Measurements from ENCODE around the gene ELN.
"Not testable (repeated sequence)": the region's sequence is repeated elsewhere in the genome, so short reads cannot be mapped to it uniquely, and the experiment has no call there.

The ELN gene

DNA sequence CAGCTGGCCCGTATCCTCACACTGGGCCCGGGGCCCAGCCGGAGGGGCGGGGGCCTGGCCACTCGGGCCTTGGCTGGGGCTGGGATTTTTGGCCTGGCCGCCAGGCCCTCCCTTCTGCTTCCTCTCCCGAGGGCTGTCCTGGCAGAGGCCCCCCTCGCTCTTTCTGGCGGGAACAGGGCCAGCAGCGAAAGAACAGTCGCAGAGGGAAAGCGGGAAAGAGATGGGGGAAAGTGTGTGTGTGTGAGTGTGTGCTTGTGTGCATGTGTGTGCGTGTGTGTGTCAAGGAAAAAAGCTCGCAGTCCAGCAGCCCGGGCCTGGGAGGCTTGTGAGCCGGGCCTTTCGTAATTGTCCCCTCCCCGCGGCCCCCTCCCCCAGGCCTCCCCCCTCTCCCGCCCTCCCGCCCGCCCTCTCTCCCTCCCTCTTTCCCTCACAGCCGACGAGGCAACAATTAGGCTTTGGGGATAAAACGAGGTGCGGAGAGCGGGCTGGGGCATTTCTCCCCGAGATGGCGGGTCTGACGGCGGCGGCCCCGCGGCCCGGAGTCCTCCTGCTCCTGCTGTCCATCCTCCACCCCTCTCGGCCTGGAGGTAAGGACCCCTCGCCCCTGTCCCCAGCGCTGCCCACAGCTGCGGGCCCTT lies at the start of gene ELN:
Gene ELN, plus strand, starts transcription at position 491 of the 638 bp plus-strand sequence. Its CDS starts 15 bp downstream, at position 506.
- DNase-seq: no peak

DNA sequence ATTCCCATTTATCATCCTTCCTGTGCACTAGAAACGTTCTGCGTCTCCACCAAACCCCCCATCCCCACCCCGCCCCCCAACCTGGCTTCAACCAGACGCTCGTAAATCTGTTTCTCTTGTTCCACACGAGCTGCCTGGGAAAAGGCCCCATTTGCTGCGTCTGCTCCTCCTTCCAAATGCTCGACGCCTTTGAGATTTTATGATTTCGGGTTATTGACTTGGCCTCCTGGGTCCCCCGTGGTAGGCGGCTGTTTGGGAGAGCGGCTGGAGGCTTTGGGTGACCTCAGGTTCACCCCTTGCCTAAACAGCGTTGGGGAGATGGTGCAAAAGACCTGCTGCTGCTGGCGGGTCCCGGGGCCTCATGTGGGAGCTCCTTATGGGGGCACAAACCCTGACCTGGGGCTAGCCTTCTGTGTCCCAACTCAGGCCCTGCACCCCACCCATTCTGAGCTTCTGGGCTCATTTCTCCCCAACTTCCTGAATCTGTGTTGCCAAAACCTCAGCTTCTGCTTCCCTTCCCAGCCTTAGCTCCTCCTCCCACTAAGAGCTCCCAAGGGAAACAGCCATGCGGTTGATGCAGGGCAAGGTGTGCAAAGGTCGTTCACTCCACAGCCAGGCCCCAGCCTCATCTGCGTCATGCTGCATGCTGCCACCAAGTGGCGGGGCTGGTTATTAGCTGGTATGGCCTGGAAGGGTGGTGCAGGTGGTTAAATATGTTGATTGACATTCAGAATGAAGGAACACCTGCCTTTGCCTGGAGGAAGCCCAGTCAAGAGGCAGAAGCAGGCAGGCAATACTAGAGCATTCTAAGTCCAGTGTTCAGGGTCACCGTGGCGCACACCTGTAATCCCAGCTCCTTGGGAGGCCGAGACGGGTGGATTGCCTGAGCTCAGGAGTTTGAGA lies 49.1 kb upstream of the ELN start:
- DNase-seq: no peak

DNA sequence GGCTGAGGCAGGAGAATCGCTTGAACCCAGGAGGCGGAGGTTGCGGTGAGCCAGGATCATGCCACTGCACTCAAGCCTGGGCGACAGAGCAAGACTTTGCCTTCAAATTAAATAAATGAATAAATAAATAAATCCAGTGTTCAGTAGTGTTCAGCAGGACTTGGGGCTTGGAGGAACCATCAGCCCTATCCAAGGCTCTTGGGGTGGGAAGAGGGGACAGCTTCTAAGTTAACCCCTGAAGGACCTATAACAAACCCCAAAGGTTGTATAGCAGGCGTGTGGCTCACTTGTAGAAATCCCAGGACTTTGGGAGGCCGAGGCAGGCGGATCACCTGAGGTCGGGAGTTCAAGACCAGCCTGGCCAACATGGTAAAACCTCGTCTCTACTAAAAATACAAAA lies 48.3 kb upstream of the ELN start:
- not testable (repeated sequence) for DNase-seq

DNA sequence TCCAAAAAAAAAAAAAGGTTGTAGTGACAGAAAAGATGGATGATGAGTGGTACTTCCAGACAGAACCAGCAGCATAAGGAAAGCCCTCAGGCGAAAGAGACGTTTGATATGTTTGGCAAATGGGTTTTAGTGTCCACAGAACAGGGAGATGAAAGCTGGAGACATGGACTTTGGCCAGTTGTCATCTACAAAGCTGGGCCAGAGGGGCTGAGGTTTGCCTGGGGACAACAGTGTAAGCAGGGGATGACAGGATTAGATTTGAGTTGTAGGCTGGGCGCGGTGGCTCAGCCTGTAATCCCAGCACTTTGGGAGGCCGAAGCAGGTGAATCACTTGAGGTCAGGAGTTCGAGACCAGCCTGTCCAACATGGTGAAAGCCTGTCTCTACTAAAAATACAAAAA lies 47.8 kb upstream of the ELN start:
- no peak for DNase-seq

DNA sequence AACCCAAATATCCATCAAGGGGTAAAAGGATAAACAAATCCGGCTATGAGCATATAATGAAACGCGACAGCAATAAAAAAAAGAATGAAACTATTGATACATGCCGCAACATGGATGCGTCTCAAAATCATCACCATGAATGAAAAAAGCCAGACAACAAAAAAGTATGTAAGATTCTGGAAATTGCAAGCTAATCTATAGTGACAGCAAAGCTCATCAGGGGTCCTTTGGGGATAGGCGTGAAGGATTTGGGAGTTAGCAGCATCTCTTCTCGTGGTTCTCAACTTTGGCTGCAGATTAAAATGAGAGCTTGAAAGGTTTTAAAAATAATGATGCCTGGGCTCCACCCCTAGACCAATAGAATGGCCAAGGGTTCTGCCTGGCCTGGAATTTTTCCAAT lies 46.0 kb upstream of the ELN start:
- no peak for DNase-seq

DNA sequence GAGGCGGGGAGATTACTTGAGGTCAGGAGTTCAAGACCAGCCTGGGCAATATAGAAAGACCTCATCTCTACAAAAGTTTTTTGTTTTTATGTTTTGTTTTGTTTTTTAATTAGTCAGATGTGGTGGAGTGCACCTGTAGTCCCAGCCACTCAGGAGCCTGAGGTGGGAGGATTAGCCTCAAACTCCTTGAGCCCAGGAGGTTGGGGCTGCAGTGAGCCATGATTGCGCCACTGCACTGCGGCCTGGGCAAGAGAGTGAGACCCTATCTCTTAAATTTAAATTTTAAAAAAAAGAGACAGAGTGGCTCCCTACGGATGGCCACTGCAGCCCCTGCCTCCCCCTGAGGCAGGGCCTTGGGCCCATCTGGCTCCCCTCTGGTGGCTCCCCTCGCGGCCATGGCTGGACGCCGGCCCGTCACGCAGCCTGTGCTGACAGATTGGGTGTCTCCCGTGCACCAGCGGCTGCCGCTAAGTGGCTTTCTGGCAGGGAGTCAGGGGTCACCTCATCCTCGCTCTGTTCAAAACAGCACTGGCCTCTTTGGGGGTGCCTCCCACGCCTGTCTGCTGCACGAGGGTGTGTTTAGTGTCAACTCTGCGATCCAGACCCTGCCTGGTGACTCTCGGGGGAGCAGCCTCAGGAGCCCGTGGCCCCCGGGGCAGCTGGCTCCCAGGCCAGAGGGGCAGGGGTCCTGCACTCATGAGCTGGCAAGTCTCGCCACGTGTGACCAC lies 44.4 kb upstream of the ELN start:
- no peak for DNase-seq

DNA sequence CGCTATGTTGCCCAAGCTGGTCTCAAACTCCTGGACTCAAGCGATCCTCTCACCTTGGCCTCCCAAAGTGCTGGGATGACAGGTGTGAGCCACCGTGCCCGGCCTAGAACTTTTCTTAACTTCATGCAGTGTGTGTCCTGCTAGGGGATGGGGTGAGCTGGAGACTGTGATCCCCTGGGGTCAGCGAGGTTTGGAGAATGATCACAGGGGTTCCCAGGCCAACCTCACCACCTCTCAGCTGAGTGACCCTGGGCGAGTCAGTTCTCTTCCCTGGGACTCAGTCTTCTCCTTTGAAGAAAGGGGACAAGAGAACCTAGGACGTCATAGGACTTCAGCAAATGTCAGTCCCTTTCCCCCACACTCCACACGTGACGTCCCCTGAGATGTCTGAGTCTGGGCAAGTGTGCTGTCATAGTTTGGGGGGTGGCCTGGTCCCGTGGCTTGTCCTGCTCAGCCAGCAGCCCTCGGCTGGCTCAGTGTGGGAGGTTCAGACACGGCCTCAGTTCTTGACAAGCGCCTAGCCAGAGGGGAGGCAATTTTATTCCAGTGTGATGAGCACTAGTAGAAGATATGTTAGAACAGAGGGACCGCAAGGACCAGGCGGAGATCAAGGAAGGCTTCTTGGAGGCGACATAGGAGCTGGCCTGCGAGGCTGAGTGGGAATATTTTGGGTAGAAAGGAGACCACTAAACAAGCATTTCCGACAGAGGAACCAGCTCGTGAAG lies 43.3 kb upstream of the ELN start:
- no peak for DNase-seq

DNA sequence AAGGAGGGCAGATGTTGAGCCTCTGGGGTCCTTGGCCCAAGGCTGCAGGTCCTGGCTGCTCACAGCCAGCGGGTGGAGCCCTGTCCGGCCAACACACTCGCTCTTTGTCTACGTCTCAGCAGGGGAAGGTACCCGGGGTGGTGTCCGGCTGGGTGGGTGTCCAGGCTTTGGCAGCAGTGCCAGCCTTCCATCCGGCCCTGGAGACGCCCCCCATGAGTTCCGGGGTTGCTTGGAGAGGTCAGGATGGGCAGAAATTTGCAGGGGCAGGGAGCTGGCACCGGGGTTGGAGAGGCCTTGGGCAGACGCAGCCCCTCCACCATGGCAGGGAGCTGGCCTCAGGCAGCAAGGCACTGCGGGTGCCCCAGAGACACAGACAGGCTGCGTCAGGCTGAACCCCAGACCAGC lies 42.2 kb upstream of the ELN start:
- DNase-seq: no peak

DNA sequence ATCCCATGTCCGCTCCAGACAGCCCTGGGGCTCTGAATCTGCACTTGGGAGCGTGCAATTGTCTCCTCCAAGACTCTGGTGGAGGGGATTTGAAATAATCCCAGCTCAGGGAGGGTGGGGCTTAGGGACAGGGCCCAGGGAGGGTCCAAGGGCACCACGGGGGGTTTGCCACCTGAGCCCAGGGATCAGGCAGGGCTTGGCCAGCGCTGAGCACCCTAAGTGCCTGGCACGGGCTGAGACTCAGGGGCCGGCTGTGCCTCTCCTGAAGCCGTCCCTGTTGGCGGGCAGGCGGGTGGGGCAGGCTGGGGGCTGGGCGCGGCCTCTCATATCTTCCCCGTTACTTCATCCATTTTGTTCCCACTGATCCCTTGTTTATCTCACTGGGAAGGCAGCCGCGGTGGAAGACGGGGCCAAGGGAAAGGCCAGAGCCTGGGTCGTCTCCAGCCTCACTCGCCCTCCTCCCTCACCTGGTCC lies 41.8 kb upstream of the ELN start:
- no peak for DNase-seq

DNA sequence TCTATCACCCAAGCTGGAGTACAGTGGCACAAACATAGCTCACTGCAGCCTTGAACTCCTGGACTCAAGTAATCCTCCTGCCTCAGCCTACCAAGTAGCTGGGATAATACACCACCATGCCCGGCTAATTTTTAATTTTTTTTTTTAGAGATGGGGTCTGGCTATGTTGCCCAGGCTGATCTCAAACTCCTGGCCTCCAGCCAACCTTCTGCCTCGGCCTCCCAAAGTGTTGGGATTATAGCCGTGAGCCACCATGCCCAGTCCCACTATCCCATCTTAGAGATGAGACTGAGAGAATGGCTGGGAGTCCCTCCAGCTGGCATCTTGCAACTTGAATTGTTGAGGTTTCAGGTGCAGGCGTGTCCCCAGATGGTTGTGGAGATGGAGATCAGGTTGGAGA lies 40.7 kb upstream of the ELN start:
- DNase-seq: no peak

DNA sequence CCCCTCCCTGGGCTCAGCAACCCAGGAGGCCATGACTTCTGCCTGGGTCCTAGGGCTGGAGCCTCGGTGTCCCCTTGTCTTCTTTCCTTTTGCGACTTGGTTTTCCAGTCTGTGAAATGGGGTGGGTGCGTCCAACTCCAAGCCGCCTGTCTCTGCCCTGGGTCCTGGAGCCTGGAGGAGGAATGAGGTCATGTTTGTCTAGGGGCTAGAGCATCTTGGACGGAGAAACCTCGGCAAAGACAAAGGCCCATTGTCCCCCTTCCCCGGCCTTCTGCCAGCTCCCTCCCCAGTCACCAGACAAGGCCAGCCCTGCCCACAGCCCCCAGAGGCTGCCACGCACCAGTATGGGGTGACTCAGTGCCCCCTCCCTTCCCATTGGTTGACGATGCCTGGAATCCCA lies 39.8 kb upstream of the ELN start:
- no peak for DNase-seq

DNA sequence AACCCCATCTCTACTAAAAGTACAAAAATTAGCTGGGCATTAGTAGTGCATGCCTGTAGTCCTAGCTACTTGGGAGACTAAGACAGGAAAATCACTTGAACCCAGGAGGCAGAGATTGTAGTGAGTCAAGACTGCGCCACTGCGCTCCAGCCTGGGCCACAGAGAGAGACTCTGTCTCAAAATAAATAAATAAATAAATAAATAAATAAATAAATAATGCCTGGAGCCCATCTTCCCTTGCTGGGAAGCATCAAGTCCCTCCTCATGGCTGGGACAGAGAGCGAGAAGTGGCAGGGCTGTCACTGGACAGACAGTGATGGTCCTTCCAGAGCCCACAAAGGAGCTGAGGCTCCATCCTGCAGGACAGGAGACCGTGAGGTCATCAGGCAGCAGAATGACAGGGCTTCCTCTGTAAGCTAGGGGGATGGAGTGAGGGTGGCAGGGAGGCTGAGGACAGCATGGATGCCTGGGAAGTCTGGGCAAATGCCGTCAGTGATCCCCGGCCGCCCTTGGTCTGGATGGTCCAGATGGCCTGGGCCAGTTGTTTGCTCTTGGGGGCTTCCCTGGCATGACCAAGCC lies 36.4 kb upstream of the ELN start:
- no peak for DNase-seq

DNA sequence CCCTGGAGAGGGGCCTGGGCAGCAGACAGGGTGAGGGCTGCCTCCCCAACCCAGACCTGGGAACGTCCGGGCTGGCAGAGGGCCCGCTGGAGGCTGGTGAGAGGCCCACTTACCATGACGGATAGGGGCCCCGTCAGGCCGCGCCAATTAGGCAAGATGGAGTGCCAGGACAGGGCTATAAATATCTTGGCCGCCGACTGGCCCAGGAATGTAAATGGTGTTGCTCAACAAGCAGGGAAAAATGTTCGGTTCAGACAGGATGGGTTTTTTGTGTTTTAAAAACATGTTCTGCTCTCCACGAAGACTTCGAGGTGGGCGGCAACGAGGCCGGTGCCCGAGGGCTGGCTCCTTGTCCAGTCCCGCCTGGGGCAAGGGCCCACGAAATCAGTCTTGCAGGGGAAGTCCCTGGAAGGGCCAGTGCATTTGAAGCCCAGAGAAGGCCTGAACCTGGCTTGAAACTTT lies 35.8 kb upstream of the ELN start:
- DNase-seq: no peak

DNA sequence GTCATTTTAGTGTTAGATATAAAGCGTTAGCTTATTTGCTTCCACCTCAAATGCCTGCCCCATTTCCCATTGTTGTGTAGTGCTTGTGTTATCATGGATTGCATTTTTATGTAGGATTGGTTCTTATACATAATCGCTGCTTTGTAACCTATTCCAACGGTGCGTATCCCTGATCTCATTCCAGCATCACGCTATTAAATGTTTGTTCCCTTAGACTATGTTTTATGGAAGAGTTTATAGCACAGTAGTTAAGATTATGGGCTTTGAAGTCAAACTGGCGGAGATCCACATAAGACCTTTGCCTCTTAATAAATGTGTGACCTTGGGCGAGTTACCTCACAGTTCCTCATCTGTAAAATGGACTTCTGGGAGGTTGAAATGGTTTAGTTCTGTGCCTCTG lies 34.0 kb upstream of the ELN start:
- DNase-seq: no peak

DNA sequence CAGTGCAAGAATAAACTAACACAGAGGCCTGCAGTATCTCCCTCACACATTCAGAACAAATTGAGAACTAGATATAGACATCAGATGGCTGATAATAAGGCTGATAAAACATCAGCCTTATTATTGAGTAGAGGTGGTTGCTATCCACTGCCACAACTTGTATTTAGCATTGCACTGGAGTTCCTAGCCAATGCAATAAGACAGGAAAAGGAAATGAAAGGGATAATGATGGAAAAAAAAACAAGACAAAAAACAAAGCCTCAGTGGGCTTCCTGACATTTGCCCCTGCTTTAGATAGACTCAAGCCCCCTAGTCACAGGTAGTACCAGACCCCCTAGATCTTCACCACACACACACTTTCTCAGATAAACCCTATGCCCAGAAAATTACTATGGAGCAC lies 33.2 kb upstream of the ELN start:
- DNase-seq: no peak

DNA sequence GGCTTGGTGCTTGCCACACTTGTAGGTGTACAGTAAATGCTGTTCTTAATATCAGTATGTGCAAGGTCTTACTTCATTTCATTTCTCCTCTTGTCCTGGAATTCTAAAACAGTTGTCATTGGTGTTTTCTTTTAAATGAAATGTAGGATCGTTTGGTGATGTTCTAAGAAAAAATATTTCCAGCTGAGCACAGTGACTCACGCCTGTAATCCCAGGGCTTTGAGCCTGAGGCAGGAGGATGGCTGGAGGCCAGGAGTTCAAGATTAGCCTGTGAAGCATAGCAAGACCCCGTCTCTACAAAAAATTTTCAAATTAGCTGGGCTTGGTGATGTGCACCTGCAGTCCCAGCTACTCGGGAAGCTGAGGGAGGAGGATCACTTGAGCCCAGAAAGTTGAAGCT lies 32.6 kb upstream of the ELN start:
- DNase-seq: no peak

DNA sequence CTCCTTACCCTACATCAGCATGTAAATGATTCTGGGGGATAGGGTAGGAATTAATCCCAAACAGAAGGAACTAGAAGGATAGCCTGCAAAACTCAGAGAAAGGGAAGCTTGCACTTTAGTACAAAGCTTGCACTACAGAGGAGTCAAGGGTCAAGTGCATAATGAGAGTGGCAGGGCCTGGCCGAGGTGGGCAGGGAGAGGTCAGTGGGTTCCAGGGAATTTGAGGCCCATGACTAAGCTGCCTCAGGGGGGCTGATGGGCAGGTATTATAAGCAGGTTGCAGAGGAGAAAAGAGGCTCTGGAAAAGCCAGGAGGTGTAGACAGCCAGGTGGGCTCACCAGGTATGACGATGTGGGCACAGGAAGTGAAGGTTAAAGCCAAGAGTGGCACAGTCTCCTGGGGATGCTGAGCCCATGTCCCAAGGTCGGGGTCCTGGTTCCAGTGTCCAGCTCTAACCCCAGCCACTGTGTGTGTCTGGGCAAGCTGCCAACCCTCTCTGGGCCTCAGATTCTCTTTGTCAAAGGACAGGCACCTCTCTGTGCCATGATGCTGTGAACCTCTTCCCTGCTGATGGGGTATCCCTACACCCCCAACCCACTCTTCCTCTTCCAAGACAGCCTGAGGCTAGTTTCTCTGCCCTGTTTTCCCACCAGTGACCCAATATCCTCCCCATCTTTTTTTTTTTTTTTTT lies 32.0 kb upstream of the ELN start:
- no peak for DNase-seq

DNA sequence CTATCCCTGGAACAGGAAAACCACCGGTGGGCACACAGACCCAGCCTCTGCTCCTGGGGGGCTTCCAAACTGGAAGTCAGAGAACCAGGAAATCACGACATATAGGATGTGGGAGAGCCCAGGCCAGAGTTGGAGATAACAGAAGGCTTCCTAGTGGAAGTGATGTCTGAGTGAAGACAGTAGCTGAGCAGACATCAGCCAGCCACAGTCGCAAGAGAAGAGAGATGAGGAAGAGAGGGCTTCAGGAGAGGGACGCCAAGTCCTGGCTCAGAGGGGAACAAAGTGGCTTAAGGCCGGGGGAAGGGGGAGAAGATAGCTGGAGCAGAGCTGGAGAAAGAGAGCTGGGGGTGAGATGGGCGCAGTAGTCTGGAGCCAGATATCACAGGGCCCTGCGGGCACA lies 30.9 kb upstream of the ELN start:
- no peak for DNase-seq

DNA sequence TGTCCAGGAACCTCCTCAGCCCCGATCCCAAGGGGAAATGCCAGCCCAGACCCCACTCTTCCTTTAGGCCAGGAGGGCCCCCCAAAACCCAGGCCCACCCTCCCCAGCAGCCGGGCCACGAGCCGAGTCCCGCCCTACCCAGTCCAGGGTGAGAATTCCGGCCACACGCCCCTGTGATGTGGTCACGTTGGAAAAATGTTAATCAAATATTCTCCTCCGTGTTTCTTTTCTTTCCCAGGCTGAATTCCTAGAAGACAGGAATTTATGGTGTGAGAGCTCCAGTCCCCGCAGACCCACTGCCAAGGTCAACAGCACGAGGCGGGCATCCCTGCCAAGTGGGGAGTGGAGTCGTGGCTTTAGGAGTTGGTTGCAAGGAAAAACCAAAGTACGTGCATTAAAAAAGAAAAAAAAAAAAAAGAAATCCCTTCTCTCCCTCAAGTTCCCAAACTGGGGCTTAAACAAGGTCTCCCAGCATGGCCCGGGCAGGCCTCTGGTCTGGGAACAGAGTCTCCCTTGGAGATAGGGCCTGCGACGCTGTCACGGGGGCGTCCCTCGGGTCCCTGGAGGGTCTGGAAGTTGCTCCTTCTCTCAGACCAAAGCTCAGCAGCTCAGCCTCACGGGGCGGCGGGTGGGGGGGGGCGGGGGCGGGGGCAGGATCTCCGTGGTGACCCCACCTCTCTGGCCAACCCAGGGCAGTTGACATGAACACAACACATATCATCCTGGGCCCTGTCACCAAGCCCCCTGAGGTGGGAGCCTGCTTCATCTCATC lies 28.1 kb upstream of the ELN start:
- DNase-seq: no peak

DNA sequence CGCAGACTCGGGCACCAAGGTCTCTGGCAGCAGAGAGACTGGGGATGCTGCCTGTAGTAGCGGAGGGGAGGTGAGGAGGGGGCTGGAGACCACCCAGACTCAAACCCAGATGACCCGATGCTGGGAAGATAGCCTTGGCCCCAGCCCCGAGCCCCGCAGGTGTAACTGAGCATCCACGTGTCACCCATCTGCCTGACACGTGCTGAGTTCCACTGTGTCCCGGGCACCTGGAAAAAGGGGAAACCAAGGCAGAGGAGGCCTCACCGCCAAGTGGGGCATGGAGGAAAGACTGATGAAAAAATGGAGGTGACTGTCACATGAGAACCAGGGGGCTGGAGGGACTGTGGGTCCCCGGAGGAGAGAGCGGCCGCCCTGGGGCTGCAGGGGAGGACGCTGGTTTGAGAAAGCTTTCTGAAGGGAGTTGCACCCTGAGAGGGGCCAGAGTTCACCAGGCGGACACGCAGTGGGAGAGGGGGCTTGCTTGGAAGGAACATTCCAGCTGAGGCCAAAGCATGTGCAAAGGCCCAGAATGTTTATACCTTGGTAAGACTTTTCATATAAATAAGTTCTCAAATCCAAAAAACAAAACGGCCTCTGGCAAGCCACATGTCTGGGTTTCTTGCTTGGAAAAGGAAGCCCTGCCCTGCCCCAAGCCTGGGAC lies 27.4 kb upstream of the ELN start:
- DNase-seq: no peak

DNA sequence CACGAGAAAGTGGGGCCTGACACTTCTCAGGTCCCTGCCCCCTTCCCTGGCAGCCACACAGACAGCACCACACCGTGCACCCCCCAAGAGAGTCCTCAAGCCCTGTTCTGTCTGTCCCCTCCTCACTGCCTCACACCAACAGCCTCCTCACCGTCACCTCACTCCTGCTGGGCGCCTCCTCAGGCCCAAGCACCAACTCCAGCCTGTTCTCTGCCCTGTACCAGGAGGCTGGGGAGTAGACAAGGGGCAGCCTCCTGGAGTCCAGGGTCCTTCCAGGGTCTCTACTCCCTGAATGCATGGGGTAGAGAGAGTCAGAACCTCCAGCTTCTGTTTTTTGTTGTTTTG lies 26.9 kb upstream of the ELN start:
- DNase-seq: no peak
